Measurements from ENCODE around the gene CRKL. TPM values are rescaled to one million over a fixed set of nuclear protein-coding genes. Genes with fewer than 3 reads are reported as not detected.

Gene CRKL
- total and polyA plus RNA-seq, 12 donors, result 15.6 to 69.1 (median 43.3) TPM

DNA sequence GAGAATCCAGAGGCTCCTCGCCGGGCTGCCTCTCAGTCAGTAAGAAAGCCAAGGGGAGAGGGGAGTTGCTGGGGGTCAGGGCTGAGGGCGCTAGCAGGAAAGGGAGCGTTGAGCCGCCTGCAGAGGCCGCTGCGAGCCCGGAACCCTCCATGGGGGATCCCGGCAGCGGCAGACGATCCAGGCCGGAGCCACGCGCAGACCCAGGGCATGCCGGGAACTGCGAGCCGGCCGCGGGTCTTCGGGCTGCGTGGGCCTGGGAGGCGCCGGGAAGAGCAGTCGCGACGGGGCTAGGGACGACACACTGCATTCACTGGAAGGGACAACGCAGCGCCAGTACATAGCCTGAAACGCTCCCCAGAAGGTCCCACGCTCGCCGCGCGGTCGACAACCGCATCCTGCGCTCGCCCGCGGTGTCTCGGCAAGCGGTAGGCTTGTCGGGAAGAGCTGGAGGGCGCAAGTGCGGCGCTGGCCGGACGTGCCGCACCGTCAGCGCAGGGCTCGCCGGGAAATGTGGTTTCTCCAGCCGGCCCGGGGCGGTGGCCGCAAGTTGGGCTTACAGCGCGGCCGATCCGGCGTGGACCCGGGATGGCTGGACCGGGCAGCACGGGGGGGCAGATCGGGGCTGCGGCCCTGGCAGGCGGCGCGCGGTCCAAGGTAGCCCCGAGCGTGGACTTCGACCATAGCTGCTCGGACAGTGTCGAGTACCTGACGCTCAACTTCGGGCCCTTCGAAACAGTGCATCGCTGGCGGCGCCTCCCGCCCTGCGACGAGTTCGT lies 64.8 kb downstream of the CRKL start, which contains the start of gene LZTR1:
LZTR1 (plus strand) TSS at position 511 of the 776 bp plus-strand sequence; CDS start at position 586, 75 bp downstream.
- H3K36me3 ChIP-seq (replicated peaks in 1 of 2), result peaks cover 0 to 13% of the 10 kb centered on the region in 2 donors
- H3K4me1 ChIP-seq (replicated peaks in 1 of 2), result peaks cover 26 to 37% of the 10 kb centered on the region in 2 donors
- intact Hi-C loops (cut with DNase I), result no loop called here
- peak; percentile 72 to 87 (median 82) for DNase-seq
- WGBS, 4 donors, result 0 to 1% (median 0%) methylated on average over 34 to 87 of the region's 87 CpGs; no CpG with 5 or more reads in 1 of the 4 donors
- H3K4me3 ChIP-seq, result peak within 1 kb of the TSS; percentile 21 to 75 (median 69)
- H3K9me3 ChIP-seq (replicated peaks in 1 of 3), result peaks cover 0 to 4% (median 0%) of the 10 kb centered on the region in 3 donors
- peak within 1 kb of the TSS; percentile 57 to 93 (median 86) for H3K27ac ChIP-seq
- no peaks in the 10 kb centered on the region for H3K27me3 ChIP-seq
- TF ChIP-seq POLR2A (IDR thresholded peaks at IDR 0.05), result peak; percentile 84 to 94
- TF ChIP-seq, protein P1, sequence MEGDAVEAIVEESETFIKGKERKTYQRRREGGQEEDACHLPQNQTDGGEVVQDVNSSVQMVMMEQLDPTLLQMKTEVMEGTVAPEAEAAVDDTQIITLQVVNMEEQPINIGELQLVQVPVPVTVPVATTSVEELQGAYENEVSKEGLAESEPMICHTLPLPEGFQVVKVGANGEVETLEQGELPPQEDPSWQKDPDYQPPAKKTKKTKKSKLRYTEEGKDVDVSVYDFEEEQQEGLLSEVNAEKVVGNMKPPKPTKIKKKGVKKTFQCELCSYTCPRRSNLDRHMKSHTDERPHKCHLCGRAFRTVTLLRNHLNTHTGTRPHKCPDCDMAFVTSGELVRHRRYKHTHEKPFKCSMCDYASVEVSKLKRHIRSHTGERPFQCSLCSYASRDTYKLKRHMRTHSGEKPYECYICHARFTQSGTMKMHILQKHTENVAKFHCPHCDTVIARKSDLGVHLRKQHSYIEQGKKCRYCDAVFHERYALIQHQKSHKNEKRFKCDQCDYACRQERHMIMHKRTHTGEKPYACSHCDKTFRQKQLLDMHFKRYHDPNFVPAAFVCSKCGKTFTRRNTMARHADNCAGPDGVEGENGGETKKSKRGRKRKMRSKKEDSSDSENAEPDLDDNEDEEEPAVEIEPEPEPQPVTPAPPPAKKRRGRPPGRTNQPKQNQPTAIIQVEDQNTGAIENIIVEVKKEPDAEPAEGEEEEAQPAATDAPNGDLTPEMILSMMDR (IDR thresholded peaks at IDR 0.05), result peak in 5 of 6 experiments; percentile 26 to 51 (median 46)

DNA sequence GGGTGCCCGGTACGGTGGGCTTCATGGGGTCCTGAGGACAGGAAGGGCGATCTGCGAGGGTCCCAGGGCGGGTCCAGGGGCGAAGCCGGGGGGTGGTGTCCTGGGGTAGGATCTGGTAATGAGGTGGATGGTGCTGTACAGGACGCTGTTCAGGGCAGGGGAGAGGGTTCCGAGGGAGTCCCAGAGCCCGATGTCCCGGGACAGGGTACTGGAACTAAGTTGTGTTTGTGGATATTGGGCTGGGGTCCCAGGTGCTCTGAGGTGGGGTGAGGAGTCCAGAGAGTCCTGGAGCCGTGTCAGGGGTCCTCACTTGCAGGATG lies 65.3 kb downstream of the CRKL start:
- no peaks in the 10 kb centered on the region for H3K27me3 ChIP-seq
- no peak for DNase-seq
- TF ChIP-seq POLR2A (IDR thresholded peaks at IDR 0.05), result no peak
- TF ChIP-seq, protein P1 (IDR thresholded peaks at IDR 0.05), result no peak
- peak overlapping the region; percentile 21 to 75 (median 69) for H3K4me3 ChIP-seq
- peak overlapping the region in 3 of 5 donors; percentile 86 to 93 (median 90) for H3K27ac ChIP-seq
- intact Hi-C loops (cut with DNase I), result no loop called here
- H3K9me3 ChIP-seq (replicated peaks in 1 of 3), result peaks cover 0 to 4% (median 0%) of the 10 kb centered on the region in 3 donors
- 0 to 2% (median 1%) methylated on average over 7 to 12 of the region's 12 CpGs for WGBS, 4 donors
- H3K4me1 ChIP-seq (replicated peaks in 1 of 2), result peaks cover 26 to 37% of the 10 kb centered on the region in 2 donors
- H3K36me3 ChIP-seq (replicated peaks in 1 of 2), result peaks cover 0 to 18% of the 10 kb centered on the region in 2 donors

DNA sequence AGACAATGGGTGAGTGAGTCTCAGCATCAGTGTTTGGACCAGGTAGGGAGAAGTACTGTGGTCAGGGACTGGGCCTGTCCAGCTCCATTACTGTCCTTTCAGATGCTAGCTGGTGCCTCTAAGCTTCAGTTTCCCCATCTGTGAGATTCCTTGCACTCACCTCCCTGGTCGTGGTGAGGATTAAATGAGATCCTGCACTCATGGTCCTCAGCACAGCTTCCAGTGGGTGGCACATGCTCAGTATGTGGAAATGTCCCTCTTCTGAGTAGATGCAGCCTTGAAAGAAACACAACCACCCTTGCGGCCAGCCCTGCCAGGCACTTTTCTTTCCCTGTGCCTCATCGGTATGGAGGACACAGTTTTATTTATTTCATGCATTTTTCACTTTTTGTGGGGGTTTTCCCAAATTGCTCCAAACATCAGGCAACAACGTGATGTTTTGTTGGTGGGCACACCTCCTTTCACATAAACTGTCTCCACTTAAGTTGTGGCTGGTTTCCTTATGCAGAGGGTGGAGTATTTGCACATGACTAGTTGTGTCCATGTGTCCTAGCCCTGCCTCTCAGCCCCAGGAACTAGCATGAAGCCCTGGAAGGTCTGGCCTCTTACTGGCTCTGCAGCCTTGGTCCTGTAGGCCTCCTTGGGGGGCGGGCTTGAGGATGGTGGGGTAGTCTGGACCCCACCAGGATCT lies 66.0 kb downstream of the CRKL start:
- no peak for TF ChIP-seq POLR2A (IDR thresholded peaks at IDR 0.05)
- TF ChIP-seq, protein P1 (IDR thresholded peaks at IDR 0.05), result no peak

DNA sequence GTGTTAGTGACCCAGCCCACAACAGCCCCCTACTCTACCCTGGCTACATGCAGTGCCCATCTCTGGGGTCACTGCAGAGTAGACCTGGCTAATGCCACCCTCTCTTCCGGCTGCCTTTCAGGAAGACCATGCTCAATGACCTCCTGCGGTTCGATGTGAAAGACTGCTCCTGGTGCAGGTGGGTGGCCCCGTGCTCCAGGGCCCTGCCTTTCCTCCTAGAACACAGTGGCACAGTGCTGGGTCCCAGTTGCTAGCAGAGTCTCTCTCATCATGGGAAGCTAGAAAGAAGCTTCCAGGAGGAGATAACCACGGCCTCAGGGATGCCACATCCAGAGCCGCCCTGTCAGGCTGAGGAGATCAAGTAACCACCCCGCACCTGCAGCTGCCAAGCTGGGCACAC lies 68.5 kb downstream of the CRKL start:
- no peak overlapping the region for H3K27ac ChIP-seq
- intact Hi-C loops (cut with DNase I), result no loop called here
- no peaks in the 10 kb centered on the region for H3K27me3 ChIP-seq
- no peak for DNase-seq
- H3K9me3 ChIP-seq (replicated peaks in 1 of 3), result no peaks in the 10 kb centered on the region
- 86 to 100% (median 96%) methylated on average over 2 to 7 of the region's 7 CpGs for WGBS, 4 donors
- H3K4me1 ChIP-seq (replicated peaks in 1 of 2), result peaks cover 16 to 24% of the 10 kb centered on the region in 2 donors
- H3K4me3 ChIP-seq, result no peak overlapping the region
- peaks cover 0 to 31% of the 10 kb centered on the region in 2 donors for H3K36me3 ChIP-seq (replicated peaks in 1 of 2)
- TF ChIP-seq, protein P1 (IDR thresholded peaks at IDR 0.05), result no peak
- TF ChIP-seq POLR2A (IDR thresholded peaks at IDR 0.05), result no peak

More for the DNA sequence above, 66.0 kb downstream of the CRKL start:
- intact Hi-C loops (cut with DNase I), result no loop called here
- WGBS, 4 donors, result 59 to 72% (median 68%) methylated on average over 4 to 5 of the region's 5 CpGs
- H3K4me3 ChIP-seq, result peak overlapping the region in 1 of 4 donors; percentile 73
- H3K4me1 ChIP-seq (replicated peaks in 1 of 2), result peaks cover 26 to 37% of the 10 kb centered on the region in 2 donors
- no peak overlapping the region for H3K27ac ChIP-seq
- no peak for DNase-seq
- H3K36me3 ChIP-seq (replicated peaks in 1 of 2), result peaks cover 0 to 25% of the 10 kb centered on the region in 2 donors
- no peaks in the 10 kb centered on the region for H3K27me3 ChIP-seq
- H3K9me3 ChIP-seq (replicated peaks in 1 of 3), result peaks cover 0 to 4% (median 0%) of the 10 kb centered on the region in 3 donors

All from adrenal gland (tissue), 12 donors.